ENCODE data around the gene SPATA3. TPM values are rescaled to one million over a fixed set of nuclear protein-coding genes. Genes with fewer than 3 reads are reported as not detected.

Gene SPATA3
- total RNA-seq, 1 experiment from 2014 or later, result not detected

DNA sequence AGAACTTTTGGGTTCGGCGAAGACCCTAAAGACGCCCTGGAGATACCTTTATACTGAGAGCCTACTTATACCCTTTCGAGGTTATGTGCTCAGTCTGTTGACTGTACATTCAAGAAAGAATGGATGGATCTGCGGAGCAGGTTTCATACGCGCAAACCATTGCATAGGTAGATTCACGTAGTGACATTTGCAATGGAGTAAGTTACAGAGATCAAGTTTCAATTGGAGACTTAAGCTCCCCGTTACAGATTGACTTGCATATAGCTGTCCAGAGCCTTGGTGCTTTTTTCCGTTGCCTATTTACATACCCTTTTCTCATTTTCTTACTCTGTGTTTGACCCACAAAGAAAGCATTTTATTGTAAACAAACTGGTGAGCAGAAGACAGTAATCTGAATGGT lies 61.7 kb downstream of the SPATA3 start:
- DNase-seq (peak; percentile 18), ATAC-seq (peak; percentile 14; the same call in 1 of the 2 replicates)
- no peaks in the 10 kb centered on the region for H3F3A ChIP-seq (ENCODE audit: low read length, unreplicated experiment)
- BruUV-seq (replicated peaks), result no TSS peak
- H3K9ac ChIP-seq (ENCODE audit: low read length), result peak overlapping the region; percentile 100
- peak overlapping the region; percentile 100 for H3K4me3 ChIP-seq (ENCODE audit: low read length)
- intact Hi-C loops (cut with micrococcal nuclease), result loop anchor here (5.0 kb wide), 1 partner anchor 155 kb away; no protein-coding TSS in a partner anchor
- POLR2A ChIA-PET (ENCODE audit: unreplicated experiment), result interaction anchor here (0.7 kb wide), 1 partner anchor 9 kb away, joined by 3 read pairs; no protein-coding TSS in a partner anchor
- peak overlapping the region; percentile 97 for H3K4me2 ChIP-seq (ENCODE audit: low read length)
- no peaks in the 10 kb centered on the region for H3K27me3 ChIP-seq (ENCODE audit: low read length)
- no peak overlapping the region for H2AFZ ChIP-seq (ENCODE audit: low read length)
- H3K27ac ChIP-seq (ENCODE audit: low read length), result peak overlapping the region; percentile 80
- H3K4me1 ChIP-seq (ENCODE audit: insufficient read depth, low read length), result peaks cover 26% of the 10 kb centered on the region
- no peak for TF ChIP-seq EZH2 (IDR thresholded peaks at IDR 0.05; ENCODE audit: low read length, unreplicated experiment)
- TF ChIP-seq, protein P1, sequence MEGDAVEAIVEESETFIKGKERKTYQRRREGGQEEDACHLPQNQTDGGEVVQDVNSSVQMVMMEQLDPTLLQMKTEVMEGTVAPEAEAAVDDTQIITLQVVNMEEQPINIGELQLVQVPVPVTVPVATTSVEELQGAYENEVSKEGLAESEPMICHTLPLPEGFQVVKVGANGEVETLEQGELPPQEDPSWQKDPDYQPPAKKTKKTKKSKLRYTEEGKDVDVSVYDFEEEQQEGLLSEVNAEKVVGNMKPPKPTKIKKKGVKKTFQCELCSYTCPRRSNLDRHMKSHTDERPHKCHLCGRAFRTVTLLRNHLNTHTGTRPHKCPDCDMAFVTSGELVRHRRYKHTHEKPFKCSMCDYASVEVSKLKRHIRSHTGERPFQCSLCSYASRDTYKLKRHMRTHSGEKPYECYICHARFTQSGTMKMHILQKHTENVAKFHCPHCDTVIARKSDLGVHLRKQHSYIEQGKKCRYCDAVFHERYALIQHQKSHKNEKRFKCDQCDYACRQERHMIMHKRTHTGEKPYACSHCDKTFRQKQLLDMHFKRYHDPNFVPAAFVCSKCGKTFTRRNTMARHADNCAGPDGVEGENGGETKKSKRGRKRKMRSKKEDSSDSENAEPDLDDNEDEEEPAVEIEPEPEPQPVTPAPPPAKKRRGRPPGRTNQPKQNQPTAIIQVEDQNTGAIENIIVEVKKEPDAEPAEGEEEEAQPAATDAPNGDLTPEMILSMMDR (conservative IDR thresholded peaks at IDR 0.05; ENCODE audit: low read depth, low read length), result no peak
- no peak for TF ChIP-seq EZH2phosphoT487 (IDR thresholded peaks at IDR 0.05; ENCODE audit: borderline replicate concordance, low read length)
- H3K36me3 ChIP-seq (ENCODE audit: low read depth, low read length), result peaks cover 17% of the 10 kb centered on the region
- H3K79me2 ChIP-seq (ENCODE audit: low read length), result peaks cover 59% of the 10 kb centered on the region
- peaks cover 44% of the 10 kb centered on the region for H4K20me1 ChIP-seq (ENCODE audit: low read length)
- no peaks in the 10 kb centered on the region for H3K9me3 ChIP-seq (ENCODE audit: low read length)
- CTCF ChIA-PET, result no interaction called here
- no peaks in the 10 kb centered on the region for H3K9me2 ChIP-seq (replicated peaks; ENCODE audit: low read length)

Other genes starting within 250 kb of the SPATA3 start
- 111 and 113 TPM in 2 replicates for gene ITM2C, start 131.2 kb upstream of the SPATA3 start, total RNA-seq (2014; rRNA removed)
- gene GPR55, start 70.9 kb upstream of the SPATA3 start, total RNA-seq (2014; rRNA removed), result 0.07 and 0.81 TPM in 2 replicates
- gene C2orf72, start 41.4 kb downstream of the SPATA3 start, total RNA-seq (2014; rRNA removed), result 0.40 and 4.3 TPM in 2 replicates
- 154 and 208 TPM in 2 replicates for gene PSMD1, start 60.7 kb downstream of the SPATA3 start, total RNA-seq (2014; rRNA removed)
- gene HTR2B, start 128.9 kb downstream of the SPATA3 start, total RNA-seq (2014; rRNA removed), result not detected in 2 replicates
- gene ARMC9, start 202.5 kb downstream of the SPATA3 start, total RNA-seq (2014; rRNA removed), result 12.8 and 23.4 TPM in 2 replicates

Measured in PC-3 (cell line).